Measurements from ENCODE around the gene PALM2AKAP2.

DNA sequence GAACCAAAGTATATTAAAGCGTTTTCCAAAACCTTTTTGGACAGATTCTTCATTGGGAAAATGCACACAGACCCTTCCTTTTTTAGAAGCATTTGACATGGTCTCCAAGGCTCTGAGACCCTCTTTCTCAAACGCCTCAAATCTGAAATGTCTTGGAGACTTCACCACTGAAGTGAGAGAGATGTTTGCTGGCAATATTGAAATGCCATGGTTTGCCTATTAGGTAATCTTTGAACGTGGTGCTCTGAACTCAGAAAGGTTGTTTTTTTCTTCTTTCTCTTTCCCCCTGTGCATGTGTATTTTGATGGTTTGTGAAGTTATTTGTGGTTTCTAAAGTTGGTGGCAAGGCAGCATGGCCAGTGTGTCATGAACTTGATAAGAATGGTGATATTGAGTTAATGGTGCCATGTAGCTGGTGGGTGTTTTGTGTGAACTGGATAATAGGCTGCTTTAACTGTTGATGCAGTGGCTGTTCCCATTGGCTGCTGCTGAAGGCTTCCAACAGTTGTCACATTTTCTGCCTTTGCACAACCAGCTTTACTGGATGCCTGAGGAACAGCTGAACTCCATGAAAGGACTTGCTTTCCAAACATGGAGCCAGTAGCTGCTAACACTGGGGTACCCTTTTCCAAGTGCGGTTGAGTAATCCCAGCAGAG lies 1.7 kb downstream of the PALM2AKAP2 start:
- TF ChIP-seq, protein P1, sequence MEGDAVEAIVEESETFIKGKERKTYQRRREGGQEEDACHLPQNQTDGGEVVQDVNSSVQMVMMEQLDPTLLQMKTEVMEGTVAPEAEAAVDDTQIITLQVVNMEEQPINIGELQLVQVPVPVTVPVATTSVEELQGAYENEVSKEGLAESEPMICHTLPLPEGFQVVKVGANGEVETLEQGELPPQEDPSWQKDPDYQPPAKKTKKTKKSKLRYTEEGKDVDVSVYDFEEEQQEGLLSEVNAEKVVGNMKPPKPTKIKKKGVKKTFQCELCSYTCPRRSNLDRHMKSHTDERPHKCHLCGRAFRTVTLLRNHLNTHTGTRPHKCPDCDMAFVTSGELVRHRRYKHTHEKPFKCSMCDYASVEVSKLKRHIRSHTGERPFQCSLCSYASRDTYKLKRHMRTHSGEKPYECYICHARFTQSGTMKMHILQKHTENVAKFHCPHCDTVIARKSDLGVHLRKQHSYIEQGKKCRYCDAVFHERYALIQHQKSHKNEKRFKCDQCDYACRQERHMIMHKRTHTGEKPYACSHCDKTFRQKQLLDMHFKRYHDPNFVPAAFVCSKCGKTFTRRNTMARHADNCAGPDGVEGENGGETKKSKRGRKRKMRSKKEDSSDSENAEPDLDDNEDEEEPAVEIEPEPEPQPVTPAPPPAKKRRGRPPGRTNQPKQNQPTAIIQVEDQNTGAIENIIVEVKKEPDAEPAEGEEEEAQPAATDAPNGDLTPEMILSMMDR (IDR thresholded peaks at IDR 0.05): no peak
- no peak for TF ChIP-seq POLR2A (IDR thresholded peaks at IDR 0.05)

Data from lower leg skin (tissue), 3 donors.